HG03159 (cell line): ENCODE measurements around the gene PLXDC1.

Experiments used
- ATAC-seq: cut with Tn5 transposase; IDR thresholded peaks from one replicate; pipeline ENCODE4 v1.9.1; 2021; ENCODE audit warnings: mild to moderate bottlenecking, moderate library complexity; ENCODE audit not compliant: unreplicated experiment

The PLXDC1 gene

GRCh38 chr17:39151150-39151942 lies at the start of gene PLXDC1:
TSS of gene PLXDC1 (minus strand) at chr17:39151637. CDS start at chr17:39151437, 200 bp downstream.
- no peak for ATAC-seq

DNA sequence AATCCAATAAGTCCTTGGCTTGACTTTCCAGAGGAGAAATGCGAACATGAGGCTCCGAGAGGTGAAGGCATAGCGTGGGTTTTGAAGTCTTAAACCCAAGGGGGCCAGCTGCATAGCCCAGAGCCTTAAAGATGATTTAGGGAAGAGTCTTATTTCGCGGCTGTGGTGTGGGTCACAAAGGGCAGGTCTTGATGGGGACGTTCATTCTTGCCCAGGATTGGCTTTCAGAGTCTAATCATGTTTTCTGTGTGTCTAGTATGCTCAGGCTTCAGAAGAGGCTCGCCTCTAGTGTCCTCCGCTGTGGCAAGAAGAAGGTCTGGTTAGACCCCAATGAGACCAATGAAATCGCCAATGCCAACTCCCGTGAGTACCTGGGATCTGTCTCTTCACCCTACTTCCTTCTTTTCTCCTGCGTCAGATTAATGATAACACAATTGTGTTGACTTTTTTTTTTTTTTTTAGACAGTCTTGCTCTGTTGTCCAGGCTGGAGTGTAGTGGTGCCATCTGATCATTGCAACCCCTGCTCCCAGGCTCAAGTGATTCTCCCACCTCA lies 49.6 kb upstream of the PLXDC1 start:
- no peak for ATAC-seq

DNA sequence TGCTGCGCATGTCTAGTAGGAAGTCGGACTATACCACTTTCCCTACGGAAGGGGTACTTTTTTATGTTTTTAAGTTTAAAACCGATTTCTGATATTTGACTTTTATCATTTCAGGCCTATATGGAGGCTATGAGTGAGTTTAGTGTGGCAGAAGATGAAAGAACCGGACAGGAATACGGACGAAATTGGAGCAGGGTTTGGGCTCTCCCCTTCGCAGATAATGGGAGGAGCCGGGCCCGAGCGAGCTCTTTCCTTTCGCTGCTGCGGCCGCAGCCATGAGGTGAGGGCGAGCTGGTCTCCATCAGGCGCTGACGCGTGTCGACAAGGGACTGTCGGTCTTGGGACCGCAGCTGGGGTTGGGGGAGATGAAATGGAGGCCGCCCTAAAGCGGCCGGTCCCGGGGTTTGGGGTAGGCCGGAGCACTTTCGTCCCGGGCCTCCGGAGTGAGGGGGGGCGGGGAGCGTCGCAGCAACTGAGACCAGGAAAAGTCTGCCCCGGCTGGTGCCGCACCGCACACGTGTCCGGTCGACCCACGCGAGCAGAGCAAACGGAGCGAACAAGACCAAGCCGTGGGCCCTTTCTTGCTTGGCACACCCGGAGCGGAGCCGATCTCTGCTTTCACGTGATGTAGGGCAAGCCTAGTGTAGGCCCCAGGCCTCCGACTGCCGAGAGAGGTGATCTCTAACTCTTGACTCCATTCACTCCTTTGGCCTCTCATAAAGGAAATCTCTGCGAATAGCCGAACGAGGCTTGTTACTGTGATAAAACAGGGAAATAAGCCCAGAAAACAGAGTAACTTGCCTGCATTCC lies 48.8 kb upstream of the PLXDC1 start, which contains the start of gene RPL19:
Gene RPL19 (plus strand): TSS at position 214 of the 810 bp plus-strand sequence. CDS start 62 bp downstream, at position 276.
- ATAC-seq, result peak; percentile 59

DNA sequence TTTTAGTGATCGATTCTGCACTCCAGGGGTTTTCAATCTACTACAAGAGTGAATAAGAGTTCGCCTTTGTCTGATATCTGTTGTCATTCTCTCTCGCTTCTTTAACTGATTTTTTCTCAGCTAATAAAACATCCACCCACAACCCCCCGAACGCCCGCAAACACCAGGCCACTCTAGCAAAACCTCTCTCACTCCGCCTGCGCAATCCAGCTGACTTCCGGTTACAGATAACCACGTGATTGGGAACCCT lies 48.3 kb upstream of the PLXDC1 start:
- ATAC-seq, result peak; percentile 61

GRCh38 chr17:39198186-39198566 lies 46.7 kb upstream of the PLXDC1 start:
- ATAC-seq, result no peak

GRCh38 chr17:39197380-39198185 lies 46.1 kb upstream of the PLXDC1 start, which contains the start of gene CACNB1:
TSS of gene CACNB1 (minus strand) at chr17:39197669. CDS start at chr17:39197495, 174 bp downstream.
- no peak for ATAC-seq

- ATAC-seq, result no peak
These were observed 45.4 kb upstream of the PLXDC1 start for GRCh38 chr17:39196808-39197291.

- no peak for ATAC-seq
These were observed 44.9 kb upstream of the PLXDC1 start for GRCh38 chr17:39196241-39196807.

DNA sequence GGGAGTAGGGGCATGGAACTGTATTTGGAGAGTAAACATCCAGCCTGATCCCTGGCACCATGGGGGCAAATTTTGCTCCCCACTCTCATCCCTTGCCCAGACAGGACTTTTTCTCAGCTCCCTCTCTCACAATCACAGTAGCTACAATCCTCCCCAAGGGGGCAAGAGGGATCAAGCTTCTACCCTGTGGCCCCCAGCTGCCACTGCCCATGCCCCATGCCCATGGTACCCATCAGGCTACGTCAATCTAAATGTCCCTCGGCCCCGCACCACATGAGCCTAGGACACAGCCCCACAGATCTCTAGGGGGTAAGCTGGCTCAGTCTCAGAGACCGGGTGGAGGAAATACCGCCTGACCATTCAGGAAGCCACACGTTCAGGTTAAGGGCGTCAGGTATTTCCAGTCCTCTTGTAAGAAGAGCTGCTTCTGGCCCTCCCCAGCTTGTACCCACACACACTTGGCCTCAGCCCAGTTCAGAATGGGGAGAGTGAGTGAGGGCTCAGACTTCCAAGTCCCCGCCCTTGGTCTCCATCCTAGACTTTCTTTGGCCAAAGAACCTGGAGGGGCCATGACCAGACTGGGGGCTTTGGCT lies 44.2 kb upstream of the PLXDC1 start:
- ATAC-seq, result no peak

- no peak for ATAC-seq
These were observed 43.6 kb upstream of the PLXDC1 start for GRCh38 chr17:39194985-39195524.

GRCh38 chr17:39194089-39194984 lies 42.9 kb upstream of the PLXDC1 start:
- ATAC-seq, result no peak

DNA sequence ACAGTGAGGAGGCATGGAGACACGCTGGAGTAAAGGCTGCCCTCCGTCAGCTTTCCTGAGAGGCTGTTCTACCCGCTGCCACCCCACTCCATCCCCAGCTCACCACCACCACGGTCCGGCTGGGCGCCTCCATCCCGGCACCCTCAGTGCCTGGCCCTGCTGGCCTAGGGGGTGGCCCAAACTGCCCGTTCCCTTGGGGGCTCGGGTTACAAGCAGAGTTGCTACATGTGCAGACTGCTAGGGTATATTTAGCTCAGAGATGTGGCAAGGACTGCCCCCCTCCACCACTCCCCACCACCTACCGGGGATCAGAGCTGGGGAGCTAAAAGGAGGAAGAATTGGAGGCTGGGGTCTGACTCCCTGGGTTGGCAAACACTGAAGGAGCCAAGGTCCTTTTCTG lies 41.9 kb upstream of the PLXDC1 start:
- ATAC-seq, result no peak

DNA sequence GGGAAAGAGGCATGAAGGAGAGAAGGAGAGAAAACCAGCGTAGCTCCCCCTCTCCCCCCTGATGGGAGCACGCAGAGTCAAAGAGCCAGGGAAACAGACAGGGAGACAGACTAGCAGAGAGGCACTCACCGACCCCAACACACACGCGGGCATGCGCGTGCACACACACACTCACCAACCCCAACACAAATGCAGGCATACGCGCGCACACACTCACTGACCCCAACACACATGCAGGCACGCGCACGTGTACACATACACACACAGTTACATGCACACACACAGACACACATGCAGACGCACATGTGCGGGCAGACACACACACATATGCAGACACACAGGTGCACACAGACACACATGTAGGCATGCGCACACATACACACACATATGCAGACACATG lies 41.5 kb upstream of the PLXDC1 start:
- no peak for ATAC-seq

- ATAC-seq, result no peak
These were observed 40.5 kb upstream of the PLXDC1 start for GRCh38 chr17:39191750-39192510.

DNA sequence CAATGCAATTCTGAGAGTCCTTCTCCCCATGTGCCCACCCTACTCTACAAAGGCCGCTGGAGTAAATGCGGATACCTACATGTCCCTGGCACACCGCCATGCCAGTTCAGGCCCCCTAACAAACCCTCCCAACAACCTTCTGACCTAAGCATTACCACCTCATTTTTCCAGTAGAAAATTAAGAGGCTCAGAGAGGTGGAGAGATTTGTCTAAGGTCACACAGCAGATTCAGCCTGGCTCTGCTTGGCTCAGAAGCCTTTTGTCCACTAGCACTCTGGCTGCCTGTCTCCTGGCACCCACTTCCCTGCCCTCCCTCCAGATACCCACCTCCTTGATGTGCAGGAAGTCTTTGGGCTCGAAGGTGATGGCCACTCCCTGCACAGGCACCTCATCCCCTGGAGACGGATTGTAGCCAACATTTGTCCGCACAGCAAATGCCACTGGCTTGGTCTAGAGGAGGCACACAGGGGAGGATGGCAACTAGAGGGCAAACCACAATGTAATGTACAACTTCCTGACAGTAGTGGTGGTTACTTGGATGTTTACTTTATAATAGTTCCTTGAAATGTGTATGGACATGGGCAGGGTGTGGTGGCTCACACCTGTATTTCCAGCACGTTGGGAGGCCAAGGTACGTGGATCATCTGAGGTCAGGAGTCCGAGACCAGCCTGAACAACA lies 35.9 kb upstream of the PLXDC1 start:
- no peak for ATAC-seq

GRCh38 chr17:39186481-39187002 lies 35.1 kb upstream of the PLXDC1 start:
- no peak for ATAC-seq

DNA sequence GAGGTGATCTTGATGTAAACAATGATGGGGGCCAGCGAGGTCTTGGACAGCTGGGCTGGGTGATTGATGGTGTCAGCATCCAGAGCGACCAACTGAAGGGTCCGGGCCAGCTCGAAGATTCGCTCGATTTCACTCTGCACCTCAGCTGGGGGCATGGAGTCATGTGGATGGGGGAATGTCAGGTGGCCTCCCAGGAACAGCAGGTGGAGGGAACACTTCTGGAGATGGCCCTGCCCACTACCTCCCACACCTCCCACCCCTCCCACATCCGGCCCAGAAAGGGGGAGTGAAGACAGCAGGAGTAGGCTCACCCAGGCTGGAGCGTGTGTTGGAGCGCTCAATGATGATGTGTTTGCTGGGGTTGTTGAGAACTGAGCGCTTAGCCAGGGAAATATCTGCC lies 32.3 kb upstream of the PLXDC1 start:
- no peak for ATAC-seq
